ENCODE results near the gene POLDIP2.

POLDIP2 gene, protein sequence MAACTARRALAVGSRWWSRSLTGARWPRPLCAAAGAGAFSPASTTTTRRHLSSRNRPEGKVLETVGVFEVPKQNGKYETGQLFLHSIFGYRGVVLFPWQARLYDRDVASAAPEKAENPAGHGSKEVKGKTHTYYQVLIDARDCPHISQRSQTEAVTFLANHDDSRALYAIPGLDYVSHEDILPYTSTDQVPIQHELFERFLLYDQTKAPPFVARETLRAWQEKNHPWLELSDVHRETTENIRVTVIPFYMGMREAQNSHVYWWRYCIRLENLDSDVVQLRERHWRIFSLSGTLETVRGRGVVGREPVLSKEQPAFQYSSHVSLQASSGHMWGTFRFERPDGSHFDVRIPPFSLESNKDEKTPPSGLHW

DNA sequence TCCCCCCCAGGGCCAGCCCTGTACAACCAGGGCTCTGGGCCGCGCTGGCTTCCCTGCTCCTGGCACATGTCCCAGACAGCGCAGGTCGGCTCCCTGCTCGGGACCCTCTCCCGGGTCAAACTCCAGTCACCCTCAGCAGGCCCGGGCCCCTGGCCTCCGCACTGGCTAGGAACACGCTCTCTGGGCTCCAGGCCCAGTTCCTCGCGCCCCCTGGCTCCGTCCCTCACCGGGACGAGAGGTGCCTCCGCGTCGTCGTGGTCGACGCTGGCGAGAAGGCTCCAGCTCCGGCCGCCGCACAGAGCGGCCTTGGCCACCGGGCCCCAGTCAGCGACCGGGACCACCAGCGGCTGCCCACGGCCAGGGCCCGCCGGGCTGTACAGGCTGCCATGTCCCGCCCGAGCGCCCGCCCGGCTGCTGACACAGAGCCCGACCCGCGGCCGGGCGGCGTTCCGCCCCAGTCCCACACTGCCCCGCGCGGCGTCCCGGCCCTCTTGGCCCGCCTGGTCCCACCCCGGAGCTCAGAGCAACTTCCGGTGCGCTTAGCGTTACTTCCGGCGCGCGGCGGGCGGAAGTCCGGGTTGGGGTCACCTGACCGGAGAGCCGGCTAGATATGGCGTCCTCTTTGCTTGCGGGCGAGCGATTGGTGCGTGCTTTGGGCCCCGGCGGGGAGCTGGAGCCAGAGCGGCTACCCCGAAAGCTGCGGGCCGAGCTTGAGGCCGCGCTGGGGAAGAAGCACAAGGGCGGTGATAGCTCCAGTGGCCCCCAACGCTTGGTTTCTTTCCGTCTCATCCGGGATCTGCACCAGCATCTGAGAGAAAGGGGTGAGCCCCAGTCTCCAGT lies at the start of gene POLDIP2:
TSS of gene POLDIP2 (minus strand) at position 467 of the 840 bp plus-strand sequence. CDS start at position 388, 79 bp downstream.
- Histone ChIP-seq H3K79me2 (ENCODE audit: insufficient read depth, low read length) (peaks cover 38% of the 10 kb centered on the region), H2AFZ (ENCODE audit: low read depth, low read length) (peak within 1 kb of the TSS; percentile 94), H3K9ac (ENCODE audit: low read depth, low read length) (peak within 1 kb of the TSS; percentile 91), H3K9me3 (ENCODE audit: insufficient read depth, low read length, severe bottlenecking) (no peaks in the 10 kb centered on the region), H3K4me3 (ENCODE audit: low read depth in 1 of 2, low read length in 2 of 2) (peak within 1 kb of the TSS; percentile 82 to 91), H3K27me3 (ENCODE audit: insufficient read depth, low read length, poor library complexity) (no peaks in the 10 kb centered on the region), H3K4me2 (ENCODE audit: insufficient read depth, low read length) (peak within 1 kb of the TSS; percentile 88), H3K4me1 (ENCODE audit: insufficient read depth, low read length) (peaks cover 35% of the 10 kb centered on the region), H3K27ac (ENCODE audit: low read length) (peak within 1 kb of the TSS; percentile 73), H4K20me1 (ENCODE audit: insufficient read depth, low read length) (no peaks in the 10 kb centered on the region), H3K36me3 (ENCODE audit: insufficient read depth, low read length) (peaks cover 59% of the 10 kb centered on the region)
- TF ChIP-seq EZH2 (IDR thresholded peaks at IDR 0.05; ENCODE audit: borderline replicate concordance, low read depth, low read length, severe bottlenecking): no peak
- TF ChIP-seq, protein P1, sequence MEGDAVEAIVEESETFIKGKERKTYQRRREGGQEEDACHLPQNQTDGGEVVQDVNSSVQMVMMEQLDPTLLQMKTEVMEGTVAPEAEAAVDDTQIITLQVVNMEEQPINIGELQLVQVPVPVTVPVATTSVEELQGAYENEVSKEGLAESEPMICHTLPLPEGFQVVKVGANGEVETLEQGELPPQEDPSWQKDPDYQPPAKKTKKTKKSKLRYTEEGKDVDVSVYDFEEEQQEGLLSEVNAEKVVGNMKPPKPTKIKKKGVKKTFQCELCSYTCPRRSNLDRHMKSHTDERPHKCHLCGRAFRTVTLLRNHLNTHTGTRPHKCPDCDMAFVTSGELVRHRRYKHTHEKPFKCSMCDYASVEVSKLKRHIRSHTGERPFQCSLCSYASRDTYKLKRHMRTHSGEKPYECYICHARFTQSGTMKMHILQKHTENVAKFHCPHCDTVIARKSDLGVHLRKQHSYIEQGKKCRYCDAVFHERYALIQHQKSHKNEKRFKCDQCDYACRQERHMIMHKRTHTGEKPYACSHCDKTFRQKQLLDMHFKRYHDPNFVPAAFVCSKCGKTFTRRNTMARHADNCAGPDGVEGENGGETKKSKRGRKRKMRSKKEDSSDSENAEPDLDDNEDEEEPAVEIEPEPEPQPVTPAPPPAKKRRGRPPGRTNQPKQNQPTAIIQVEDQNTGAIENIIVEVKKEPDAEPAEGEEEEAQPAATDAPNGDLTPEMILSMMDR (IDR thresholded peaks at IDR 0.05; ENCODE audit: borderline replicate concordance, extremely low read depth, low read length, poor library complexity, severe bottlenecking): no peak
- ATAC-seq (ENCODE audit: insufficient read depth, low read depth): peak; percentile 99
- DNase-seq: peak; percentile 96

DNA sequence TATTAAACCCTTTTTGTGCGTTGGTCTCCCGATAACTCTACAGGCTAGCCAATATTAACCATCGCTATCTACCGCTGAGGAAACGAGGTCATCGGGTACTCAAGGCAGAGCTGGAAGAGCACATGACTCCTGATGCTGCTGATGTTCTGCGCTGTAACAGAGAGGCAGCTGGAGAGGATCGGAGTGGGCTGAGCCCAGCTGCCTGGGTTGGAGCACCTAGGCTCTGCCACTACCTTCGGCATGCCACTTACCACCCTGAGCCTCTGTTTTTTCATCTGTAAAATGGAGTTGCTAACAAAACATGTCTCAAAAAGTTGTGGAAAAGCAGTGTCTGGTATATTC lies 49.1 kb upstream of the POLDIP2 start:
- Histone ChIP-seq H3K36me3 (ENCODE audit: insufficient read depth, low read length) (no peaks in the 10 kb centered on the region), H2AFZ (ENCODE audit: low read depth, low read length) (no peak overlapping the region), H3K79me2 (ENCODE audit: insufficient read depth, low read length) (no peaks in the 10 kb centered on the region), H3K27me3 (ENCODE audit: insufficient read depth, low read length, poor library complexity) (peaks cover 21% of the 10 kb centered on the region), H3K4me3 (ENCODE audit: low read depth in 1 of 2, low read length in 2 of 2) (no peak overlapping the region), H3K9me3 (ENCODE audit: insufficient read depth, low read length, severe bottlenecking) (no peaks in the 10 kb centered on the region), H3K27ac (ENCODE audit: low read length) (no peak overlapping the region), H3K4me2 (ENCODE audit: insufficient read depth, low read length) (no peak overlapping the region), H3K9ac (ENCODE audit: low read depth, low read length) (no peak overlapping the region), H4K20me1 (ENCODE audit: insufficient read depth, low read length) (no peaks in the 10 kb centered on the region; the same call in 1 of the 2 replicates), H3K4me1 (ENCODE audit: insufficient read depth, low read length) (no peaks in the 10 kb centered on the region)
- no peak for TF ChIP-seq EZH2 (IDR thresholded peaks at IDR 0.05; ENCODE audit: borderline replicate concordance, low read depth, low read length, severe bottlenecking)
- TF ChIP-seq, protein P1 (IDR thresholded peaks at IDR 0.05; ENCODE audit: borderline replicate concordance, extremely low read depth, low read length, poor library complexity, severe bottlenecking): no peak
- DNase-seq (no peak), ATAC-seq (ENCODE audit: insufficient read depth, low read depth) (no peak)

DNA sequence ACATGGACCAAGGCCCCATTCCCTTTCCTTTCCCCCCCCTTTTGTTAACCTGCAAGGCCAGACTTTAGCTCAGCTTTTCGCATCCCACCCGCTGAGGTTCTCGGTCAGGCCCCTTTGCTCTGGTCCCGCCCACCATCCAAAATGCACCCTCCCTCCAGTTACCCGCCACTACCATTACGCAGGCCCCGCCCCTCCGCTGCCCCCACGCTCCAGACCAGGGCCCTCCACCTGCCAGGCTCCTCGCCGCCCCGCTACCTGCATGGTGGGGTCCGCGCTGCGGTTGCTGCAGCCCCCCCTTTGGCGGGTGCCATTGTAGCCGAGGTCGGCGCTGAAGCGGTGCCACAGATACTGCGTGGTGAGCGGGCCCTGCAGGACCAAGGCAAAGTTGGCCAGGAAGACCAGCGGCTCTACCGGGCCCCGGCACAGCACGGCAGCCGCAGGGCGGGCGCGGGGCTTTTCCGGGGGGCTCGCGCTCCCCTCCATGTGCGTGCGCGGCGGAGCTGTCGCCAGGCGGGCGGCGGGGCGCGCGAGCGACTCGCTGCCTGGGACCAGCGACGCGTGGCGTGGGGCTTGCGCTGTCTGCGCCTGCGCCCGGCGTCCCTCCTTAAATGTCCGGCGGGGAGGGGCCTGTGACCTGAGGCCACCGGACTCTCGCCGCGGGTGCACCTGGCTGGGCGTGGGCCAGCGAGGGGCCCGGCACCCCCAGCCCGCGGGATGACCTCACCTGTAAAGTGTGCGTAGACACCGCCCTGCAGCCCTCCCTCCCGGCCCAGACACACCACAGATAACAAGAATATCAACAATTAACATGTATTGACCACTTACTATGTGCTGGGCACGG lies 48.5 kb upstream of the POLDIP2 start, which contains the start of gene SLC46A1:
TSS of gene SLC46A1 (minus strand) at position 581 of the 841 bp plus-strand sequence. CDS start at position 483, 98 bp downstream.
- no peaks in the 10 kb centered on the region for H3K9me3 ChIP-seq (ENCODE audit: insufficient read depth, low read length, severe bottlenecking)
- no peaks in the 10 kb centered on the region for H3K36me3 ChIP-seq (ENCODE audit: insufficient read depth, low read length)
- no peak for DNase-seq
- H3K27ac ChIP-seq (ENCODE audit: low read length): no peak within 1 kb of the TSS
- H3K4me2 ChIP-seq (ENCODE audit: insufficient read depth, low read length): no peak within 1 kb of the TSS
- H3K4me3 ChIP-seq (ENCODE audit: low read depth in 1 of 2, low read length in 2 of 2): no peak within 1 kb of the TSS
- H3K27me3 ChIP-seq (ENCODE audit: insufficient read depth, low read length, poor library complexity): peaks cover 16% of the 10 kb centered on the region
- no peak for TF ChIP-seq EZH2 (IDR thresholded peaks at IDR 0.05; ENCODE audit: borderline replicate concordance, low read depth, low read length, severe bottlenecking)
- TF ChIP-seq, protein P1 (IDR thresholded peaks at IDR 0.05; ENCODE audit: borderline replicate concordance, extremely low read depth, low read length, poor library complexity, severe bottlenecking): no peak
- H3K4me1 ChIP-seq (ENCODE audit: insufficient read depth, low read length): no peaks in the 10 kb centered on the region
- no peaks in the 10 kb centered on the region for H3K79me2 ChIP-seq (ENCODE audit: insufficient read depth, low read length)
- no peak within 1 kb of the TSS for H2AFZ ChIP-seq (ENCODE audit: low read depth, low read length)
- no peaks in the 10 kb centered on the region; the same call in 1 of the 2 replicates for H4K20me1 ChIP-seq (ENCODE audit: insufficient read depth, low read length)
- no peak for ATAC-seq (ENCODE audit: insufficient read depth, low read depth)
- no peak within 1 kb of the TSS for H3K9ac ChIP-seq (ENCODE audit: low read depth, low read length)
